Subcutaneous adipose tissue (tissue), 4 donors: ENCODE results near the gene ATP11C. TPM values are rescaled to one million over a fixed set of nuclear protein-coding genes. Genes with fewer than 3 reads are reported as not detected.

Experiments
- CTCF ChIP-seq: fragments of 450-650 bp; IDR thresholded peaks from one replicate; pipeline ENCODE4 v1.5.1; 2016; ENCODE audit warnings: low read depth, mild to moderate bottlenecking, control low read depth, antibody characterized with exemption, moderate library complexity
- total RNA-seq, 4 donors: library from RNA; depleted of rRNA; stranded (reverse); fragments of >200 nt; gene quantifications; one replicate each; pipeline ENCODE4 v1.1.0, GENCODE V29; 2016

ATP11C gene
- total RNA-seq, 4 donors from 2014 or later = 35.8 to 52.6 (median 38.6) TPM

- no peak for TF ChIP-seq CTCF
These were observed 116.6 kb downstream of the ATP11C start for GRCh38 chrX:139816204-139816603.

GRCh38 chrX:139815771-139816170 is 117.1 kb downstream of the ATP11C start:
- no peak for TF ChIP-seq CTCF

GRCh38 chrX:139811942-139812629 is 120.8 kb downstream of the ATP11C start:
- no peak for TF ChIP-seq CTCF

- no peak for TF ChIP-seq CTCF
These were observed 128.4 kb downstream of the ATP11C start for GRCh38 chrX:139804482-139804881.

GRCh38 chrX:139803224-139803623 is 129.6 kb downstream of the ATP11C start:
- TF ChIP-seq CTCF = no peak

- TF ChIP-seq CTCF = no peak
These were observed 130.8 kb downstream of the ATP11C start for GRCh38 chrX:139802048-139802447.

GRCh38 chrX:139801397-139801813 is 131.4 kb downstream of the ATP11C start:
- no peak for TF ChIP-seq CTCF
